HepG2 (cell line): ENCODE results near the gene ACAT2. TPM values are rescaled to one million over a fixed set of nuclear protein-coding genes. Genes with fewer than 3 reads are reported as not detected.

Experiments used
- ATAC-seq: fragments of 200-7000 bp; cut with Tn5 transposase; 3 replicates; pipeline ENCODE4 v1.9.1; 2020; ENCODE audit warnings: mild to moderate bottlenecking, moderate library complexity
- BruUV-seq: library from RNA; stranded (reverse); fragments of 400-500 nt; replicated peaks from 2 replicates; lab custom pipeline; 2021; lab: Mats Ljungman, UMichigan
- CTCF ChIA-PET: fragments of 300-600 bp; formaldehyde crosslinking; extraction: SDS; loops from one replicate; lab custom pipeline; 2021; ENCODE audit warnings: low total read pairs, inconsistent platforms, low intra/inter-chr PET ratio; lab: Yijun Ruan, JAX
- POLR2A ChIA-PET: fragments of 350-600 bp; sonication (Branson Sonifier 250); formaldehyde crosslinking; loops from one replicate; lab custom pipeline; 2020; ENCODE audit warnings: antibody characterized with exemption, inconsistent platforms; lab: Yijun Ruan, JAX
- DNase-seq: peaks from one replicate; pipeline ENCODE4 v3.0.0-alpha.2; 2015; ENCODE audit warnings: low spot score
- FAIRE-seq: peaks from 3 replicates; lab custom pipeline; 2011; peaks lifted over from hg19 to GRCh38; lab: Jason Lieb, UNC
- H2AFZ ChIP-seq: one replicate; pipeline ENCODE4 v1.6.1; 2011; ENCODE audit warnings: low read length, inconsistent platforms
- H3K27ac ChIP-seq: fragments of 300-600 bp; 3 replicates; pipeline ENCODE4 v1.8.0; 2011; ENCODE audit warnings: mixed run types, mild to moderate bottlenecking, mixed read lengths, low read length, inconsistent platforms; ENCODE audit not compliant: insufficient read depth; ENCODE audit errors: extremely low read length
- H3K27me3 ChIP-seq, 2 experiments: fragments of 200-600 bp in 1 of 2; 2 replicates in 1 of 2; 3 replicates in 1 of 2; pipeline versions ENCODE4 v1.6.0 to v1.8.0; 2011; ENCODE audit warnings: low read length in 2 of 2, mild to moderate bottlenecking in 2 of 2, moderate library complexity in 2 of 2, inconsistent platforms in 1 of 2; ENCODE audit not compliant: insufficient read depth in 2 of 2, control insufficient read depth in 1 of 2
- H3K36me3 ChIP-seq, 2 experiments: fragments of 200-600 bp in 1 of 2; replicated peaks in 1 of 2; 2 replicates in 1 of 2; 3 replicates in 1 of 2; pipeline versions ENCODE4 v1.5.1 to v1.8.0; 2011; ENCODE audit warnings: low read length in 2 of 2, inconsistent platforms in 1 of 2; ENCODE audit not compliant: insufficient read depth in 2 of 2, control insufficient read depth in 1 of 2
- H3K4me1 ChIP-seq: 2 replicates; pipeline ENCODE4 v1.5.1; 2012; ENCODE audit warnings: low read length, inconsistent platforms; ENCODE audit not compliant: insufficient read depth
- H3K4me2 ChIP-seq: 2 replicates; pipeline ENCODE4 v1.6.0; 2011; ENCODE audit warnings: low read depth, low read length, inconsistent platforms
- H3K4me3 ChIP-seq, 3 experiments: fragments of 200-600 bp in 1 of 3; sonication (generic), shearing (Covaris generic) in 1 of 3; replicated peaks in 1 of 3; 2 replicates each; pipeline ENCODE4 v1.5.1; 2011 to 2016; ENCODE audit warnings: low read length in 3 of 3, inconsistent platforms in 2 of 3, low read depth in 2 of 3, mild to moderate bottlenecking in 2 of 3, control low read depth in 1 of 3, mixed read lengths in 1 of 3; ENCODE audit not compliant: insufficient read depth in 1 of 3
- H3K79me2 ChIP-seq: one replicate; pipeline ENCODE4 v1.6.1; 2011; ENCODE audit warnings: low read length, inconsistent platforms; ENCODE audit not compliant: insufficient read depth
- H3K9ac ChIP-seq: 2 replicates; pipeline ENCODE4 v1.6.0; 2011; ENCODE audit warnings: mild to moderate bottlenecking, low read depth, low read length, inconsistent platforms; ENCODE audit not compliant: insufficient read depth
- H3K9me3 ChIP-seq: 2 replicates; pipeline ENCODE4 v1.5.1; 2012; ENCODE audit warnings: mild to moderate bottlenecking, low read length
- H4K20me1 ChIP-seq: 2 replicates; pipeline ENCODE4 v1.6.0; 2011; ENCODE audit warnings: inconsistent platforms, mild to moderate bottlenecking, low read length, moderate library complexity; ENCODE audit not compliant: insufficient read depth
- FIP1L1 ChIP-seq: fragments of 200-400 bp; formaldehyde crosslinking; IDR thresholded peaks from 2 replicates; pipeline ENCODE4 v1.6.1; 2018; ENCODE audit warnings: low read depth, mild to moderate bottlenecking, low read length, moderate library complexity, borderline replicate concordance; ENCODE audit not compliant: insufficient read depth
- MTF1 ChIP-seq: sonication (generic); formaldehyde crosslinking; IDR thresholded peaks from 2 replicates; pipeline ENCODE4 v1.5.0; 2020; ENCODE audit warnings: missing genetic modification reagents
- ZMYM3 ChIP-seq: sonication (generic); formaldehyde crosslinking; IDR thresholded peaks from 2 replicates; pipeline ENCODE4 v1.5.1; 2020; ENCODE audit warnings: mild to moderate bottlenecking, missing genetic modification reagents
- WGBS: methylation state at CpG from one replicate; pipeline ENCODE4 v1.1.6; 2017; ENCODE audit warnings: low lambda C conversion rate; 5-methylcytosine and 5-hydroxymethylcytosine counted together
- in situ Hi-C: cut with HindIII; loops from 2 replicates; pipeline ENCODE4 v1.10.0; 2017; ENCODE audit warnings: low pct_unique_long_range_greater_than_20kb; ENCODE audit not compliant: extremely low pct_ligation_motif_present
- intact Hi-C: fragments of 100-400 bp; cut with micrococcal nuclease; formaldehyde crosslinking; loops from one replicate; pipeline ENCODE4 v1.10.0; 2022; ENCODE audit not compliant: unreplicated experiment
- polyA plus RNA-seq, 8 experiments: library from polyadenylated mRNA; depleted of rRNA in 3 of 8; stranded (reverse) in 7 of 8; unstranded in 1 of 8; fragments of >200 nt; fragmentation: Illumina TruSeq in 4 of 8; extraction: Trizol in 4 of 8; gene quantifications; 2 replicates each; pipeline versions ENCODE4 v1.2.1 to v1.2.3, GENCODE V29; 2011 to 2016; ENCODE audit warnings: low read depth in 4 of 8, missing spikeins in 1 of 8, mixed read lengths in 1 of 8; ENCODE audit not compliant: insufficient read depth in 1 of 8
- total RNA-seq, 5 experiments: library from RNA; depleted of rRNA; stranded (reverse); fragments of >200 nt; fragmentation: Illumina TruSeq; extraction: Trizol; gene quantifications; 2 replicates each; pipeline ENCODE4 v1.2.3, GENCODE V29; 2016; ENCODE audit warnings: low read depth in 1 of 5
- TF ChIP-seq, protein P1 (sequence below): sonication (generic); formaldehyde crosslinking; conservative IDR thresholded peaks from 2 replicates; pipeline ENCODE4 v1.8.1; 2023; ENCODE audit warnings: missing genetic modification reagents

Gene ACAT2
- total and polyA plus RNA-seq, 2 of the 13 experiments (the other 11 are each of a cell fraction or from before 2014, with no cell fraction given), result 121 to 534 TPM

DNA sequence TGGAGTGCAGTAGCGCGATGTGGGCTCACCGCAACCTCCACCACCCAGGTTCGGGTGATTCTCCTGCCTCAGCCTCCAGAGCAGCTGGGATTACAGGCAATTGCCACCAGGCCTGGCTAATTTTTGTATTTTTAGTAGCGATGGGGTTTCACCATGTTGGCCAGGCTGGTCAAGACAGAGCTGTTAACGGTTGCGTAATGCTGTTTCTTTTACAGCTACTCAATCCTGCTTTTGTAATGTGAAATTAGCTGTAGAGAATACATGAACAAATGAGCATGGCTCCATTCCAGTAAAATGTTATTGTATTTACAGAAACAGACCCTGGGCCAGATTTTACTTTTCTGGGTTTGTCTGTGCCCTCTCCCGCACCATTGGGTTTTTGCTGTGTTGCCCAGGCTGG, 40.1 kb downstream of the ACAT2 start (continued):
- TF ChIP-seq, protein P1, sequence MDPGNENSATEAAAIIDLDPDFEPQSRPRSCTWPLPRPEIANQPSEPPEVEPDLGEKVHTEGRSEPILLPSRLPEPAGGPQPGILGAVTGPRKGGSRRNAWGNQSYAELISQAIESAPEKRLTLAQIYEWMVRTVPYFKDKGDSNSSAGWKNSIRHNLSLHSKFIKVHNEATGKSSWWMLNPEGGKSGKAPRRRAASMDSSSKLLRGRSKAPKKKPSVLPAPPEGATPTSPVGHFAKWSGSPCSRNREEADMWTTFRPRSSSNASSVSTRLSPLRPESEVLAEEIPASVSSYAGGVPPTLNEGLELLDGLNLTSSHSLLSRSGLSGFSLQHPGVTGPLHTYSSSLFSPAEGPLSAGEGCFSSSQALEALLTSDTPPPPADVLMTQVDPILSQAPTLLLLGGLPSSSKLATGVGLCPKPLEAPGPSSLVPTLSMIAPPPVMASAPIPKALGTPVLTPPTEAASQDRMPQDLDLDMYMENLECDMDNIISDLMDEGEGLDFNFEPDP, result no peak

DNA sequence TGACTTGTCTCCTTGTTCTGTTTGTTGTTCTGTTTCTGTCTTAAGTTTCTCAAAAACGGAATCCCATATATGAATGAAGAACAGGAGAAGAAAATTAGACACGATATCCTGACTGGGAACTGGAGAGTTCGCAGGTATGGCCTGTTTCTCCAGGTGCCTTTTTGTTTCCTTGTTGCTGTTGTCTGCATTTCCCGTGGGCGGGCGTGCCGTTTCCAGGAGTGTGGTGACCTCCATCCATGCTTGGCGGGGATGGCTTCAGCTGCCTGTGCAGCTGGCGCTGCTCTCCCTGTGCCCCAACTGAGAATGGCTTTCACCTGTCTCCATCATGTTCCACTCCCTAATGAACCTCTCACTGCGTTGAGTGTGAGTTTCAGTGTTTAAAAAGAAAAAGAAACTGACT, 42.7 kb downstream of the ACAT2 start:
- DNase-seq, result no peak
- no peak for TF ChIP-seq MTF1 (CRISPR knock-in tag)
- TF ChIP-seq FIP1L1, result no peak
- TF ChIP-seq ZMYM3 (CRISPR knock-in tag), result no peak
- no TSS peak for BruUV-seq
- 82% methylated on average over 10 of the region's 10 CpGs for WGBS
- H2AFZ ChIP-seq, result no peak overlapping the region
- no peak overlapping the region for H3K27ac ChIP-seq
- no peak overlapping the region for H3K4me3 ChIP-seq
- in situ Hi-C loops, result no loop called here
- ATAC-seq, result no peak
- H3K4me1 ChIP-seq, result peaks cover 32% of the 10 kb centered on the region
- intact Hi-C loops, result no loop called here
- no peak overlapping the region for H3K9ac ChIP-seq
- H3K9me3 ChIP-seq, result no peaks in the 10 kb centered on the region
- H4K20me1 ChIP-seq, result no peaks in the 10 kb centered on the region
- H3K36me3 ChIP-seq, result no peaks in the 10 kb centered on the region
- CTCF ChIA-PET, result no interaction called here
- no peak for FAIRE-seq
- H3K79me2 ChIP-seq, result no peaks in the 10 kb centered on the region
- 0 out of 5 replicates have a peak, but pooled peaks cover 0 to 4% of the 10 kb centered on the region in 2 experiments for H3K27me3 ChIP-seq
- no peak overlapping the region for H3K4me2 ChIP-seq
- POLR2A ChIA-PET, result interaction anchor here (6.3 kb wide), 1 partner anchor 15 kb away, joined by 88 read pairs; the partner anchor contains the start of genes MRPL18 and TCP1
